Ramos (cell line): ENCODE results near the gene FAM135A.
"Not testable (repeated sequence)": the region's sequence is repeated elsewhere in the genome, so short reads cannot be mapped to it uniquely, and the experiment has no call there.

Source experiments
- in situ Hi-C: fragments of 300-500 bp; cut with MboI; formaldehyde crosslinking; loops from one replicate; pipeline ENCODE4 v1.14.3; 2022; ENCODE audit warnings: low sequenced_read_pairs; ENCODE audit not compliant: unreplicated experiment

Gene FAM135A

GRCh38 chr6:70601014-70601413 is 187.7 kb downstream of the FAM135A start:
- in situ Hi-C loops: no loop called here

GRCh38 chr6:70604254-70604653 is 190.9 kb downstream of the FAM135A start:
- in situ Hi-C loops: no loop called here

- in situ Hi-C loops: not testable (repeated sequence)
These were observed 194.1 kb downstream of the FAM135A start for GRCh38 chr6:70607371-70607770.

GRCh38 chr6:70609181-70609580 is 195.9 kb downstream of the FAM135A start:
- in situ Hi-C loops: not testable (repeated sequence)
